GM10248 (cell line): Measurements from ENCODE around the gene EEF2K.

ENCODE experiments used
- CTCF ChIA-PET: fragments of 300-600 bp; sonication (Branson Sonifier 250); formaldehyde crosslinking; extraction: SDS; loops from one replicate; lab custom pipeline; 2021; ENCODE audit warnings: antibody characterized with exemption; lab: Yijun Ruan, JAX
- POLR2A ChIA-PET: fragments of 350-650 bp; sonication (Branson Sonifier 250); formaldehyde crosslinking; extraction: SDS; loops from one replicate; lab custom pipeline; 2020; ENCODE audit warnings: antibody characterized with exemption; lab: Yijun Ruan, JAX
- DNase-seq: peaks from one replicate; pipeline ENCODE4 v3.0.0; 2012; ENCODE audit errors: extremely low spot score
- CTCF ChIP-seq: IDR thresholded peaks from 2 replicates; pipeline ENCODE4 v1.5.1; 2012; ENCODE audit warnings: mild to moderate bottlenecking, low read depth; ENCODE audit errors: extremely low read depth, missing control alignments, control extremely low read depth

Gene EEF2K

GRCh38 chr16:22321340-22322001, 115.4 kb downstream of the EEF2K start:
- ChIA-PET POLR2A (no interaction called here), CTCF (interaction anchor here (0.6 to 1.6 kb wide), 22 partner anchors 9 to 124 kb away, joined by 3 to 11 read pairs (median 4); partner anchors contain the start of gene CDR2)
- peak; percentile 79 for DNase-seq
- peak; percentile 75 for TF ChIP-seq CTCF

DNA sequence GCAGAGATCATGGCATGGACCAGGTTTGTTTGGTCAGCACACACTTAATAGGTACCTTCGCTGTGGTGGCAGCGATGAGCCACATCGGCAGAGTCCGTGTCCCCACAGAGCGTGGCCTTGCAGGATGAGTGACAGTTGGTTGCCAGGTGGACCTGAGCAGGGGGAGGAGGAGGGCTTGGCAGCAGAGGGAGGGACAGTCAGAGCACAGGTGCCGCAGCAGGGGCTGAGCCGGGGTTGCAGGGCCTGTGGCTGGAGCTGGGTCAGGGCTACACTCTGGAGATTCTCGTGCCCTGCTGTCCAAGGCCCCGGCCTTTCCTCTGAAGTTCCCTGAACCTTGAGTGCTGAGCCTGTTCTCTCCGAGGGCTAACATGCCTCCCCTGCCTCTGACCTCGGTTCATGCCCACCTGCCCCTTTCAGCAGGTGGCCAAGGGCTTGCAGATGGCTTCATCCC, 116.0 kb downstream of the EEF2K start:
- no peak for DNase-seq
- CTCF ChIA-PET: interaction anchor here (0.6 to 1.6 kb wide), 3 partner anchors 8 to 16 kb away, joined by 4 to 9 read pairs (median 8); no protein-coding TSS in a partner anchor
- no peak for TF ChIP-seq CTCF
- POLR2A ChIA-PET: no interaction called here

DNA sequence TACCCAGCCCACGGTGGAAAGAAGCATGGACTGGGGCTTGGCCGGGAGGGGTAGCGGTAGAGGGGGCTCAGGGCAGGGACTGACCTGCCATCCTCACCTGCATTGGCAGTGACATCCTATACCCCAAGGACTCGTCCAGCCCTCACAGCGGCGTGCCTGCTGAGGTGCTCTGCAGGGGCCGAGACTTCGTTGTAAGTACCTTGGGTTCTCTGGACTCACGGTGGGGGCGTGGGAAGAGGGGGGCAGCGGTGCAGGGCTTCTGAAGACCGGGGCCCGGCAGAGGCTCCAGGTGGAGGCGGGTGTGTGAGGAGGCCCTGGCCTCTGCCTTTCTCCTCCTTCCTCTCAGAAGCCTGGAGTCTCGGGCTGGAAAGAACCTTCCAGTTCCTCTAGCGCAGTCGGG, 116.7 kb downstream of the EEF2K start:
- CTCF ChIA-PET: no interaction called here
- no peak for DNase-seq
- POLR2A ChIA-PET: no interaction called here
- TF ChIP-seq CTCF: no peak

GRCh38 chr16:22323173-22323958, 117.3 kb downstream of the EEF2K start:
- TF ChIP-seq CTCF: no peak
- DNase-seq: no peak
- POLR2A ChIA-PET: interaction anchor here (0.5 kb wide), 1 partner anchor 60 kb away, joined by 5 read pairs; no protein-coding TSS in a partner anchor
- CTCF ChIA-PET: interaction anchor here (0.6 to 0.9 kb wide), 2 partner anchors 23 to 623 kb away, joined by 3 read pairs; no protein-coding TSS in a partner anchor

DNA sequence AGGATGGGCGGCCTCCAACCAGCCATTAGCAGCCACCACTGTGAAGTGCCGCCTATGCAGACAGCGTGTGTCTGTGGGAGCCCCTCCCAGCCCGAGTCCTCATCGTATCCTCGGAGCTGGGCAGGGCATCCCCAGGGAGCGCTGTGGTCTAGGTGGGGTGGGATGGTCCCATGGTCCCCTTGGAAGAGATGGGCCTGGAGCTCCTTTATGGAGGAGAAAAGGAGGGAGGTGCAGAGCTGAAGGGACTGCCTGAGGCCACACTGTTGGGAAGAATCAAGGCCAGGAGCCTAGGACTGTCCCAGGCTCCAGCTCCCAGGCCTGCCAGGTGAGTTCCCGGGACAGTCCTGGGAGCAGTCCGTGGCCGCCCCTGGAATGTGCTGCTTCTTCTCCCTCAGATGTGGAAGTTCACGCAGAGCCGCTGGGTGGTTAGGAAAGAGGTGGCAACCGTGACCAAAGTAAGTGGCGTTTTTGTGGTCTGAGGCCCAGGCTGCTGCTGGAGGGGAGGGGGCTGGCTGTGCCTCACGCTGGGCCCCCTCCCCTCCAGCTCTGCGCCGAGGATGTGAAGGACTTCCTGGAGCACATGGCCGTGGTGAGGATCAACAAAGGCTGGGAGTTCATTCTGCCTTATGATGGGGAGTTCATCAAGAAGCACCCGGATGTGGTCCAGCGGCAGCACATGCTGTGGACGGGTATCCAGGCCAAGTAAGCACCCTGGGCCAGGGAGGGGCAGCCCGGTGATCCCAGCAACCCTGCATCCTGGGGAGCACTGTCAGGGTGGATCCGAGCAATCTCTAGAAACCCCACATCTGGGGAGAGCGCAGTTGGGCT, 118.1 kb downstream of the EEF2K start:
- CTCF ChIA-PET: interaction anchor here (0.9 to 2.5 kb wide), 2 partner anchors 11 to 24 kb away, joined by 3 to 5 read pairs; no protein-coding TSS in a partner anchor
- no peak for TF ChIP-seq CTCF
- DNase-seq: no peak
- POLR2A ChIA-PET: interaction anchor here (0.5 kb wide), 1 partner anchor 59 kb away, joined by 5 read pairs; no protein-coding TSS in a partner anchor
